ENCODE results near the gene P2RX5.

- TF ChIP-seq EZH2 (IDR thresholded peaks at IDR 0.05; ENCODE audit: low read length): no peak
- TF ChIP-seq CTCF (optimal IDR thresholded peaks at IDR 0.05 in 1 of 3, IDR thresholded peaks at IDR 0.05 in 1 of 3, conservative IDR thresholded peaks at IDR 0.05 in 1 of 3; ENCODE audit: extremely low read depth in 1 of 3, insufficient read depth in 2 of 3, low read length in 3 of 3): no peak
Measured at GRCh38 chr17:3656353-3656752, 39.6 kb downstream of the P2RX5 start.

Measured in keratinocyte (primary cell).